Smooth muscle cell (in vitro differentiated cells): ENCODE results near the gene THRA. TPM values are rescaled to one million over a fixed set of nuclear protein-coding genes. Genes with fewer than 3 reads are reported as not detected.
A peak's percentile ranks its signal among the peaks of the same experiment; 100 is the strongest.

Experiments used
- DNase-seq: peaks from one replicate; lab custom pipeline; 2025; ENCODE audit not compliant: unreplicated experiment; lab: John Stamatoyannopoulos, UW
- H2AFZ ChIP-seq: fragments of 200-600 bp; sonication (generic); 2 replicates; pipeline ENCODE4 v1.6.0; 2016; ENCODE audit warnings: antibody characterized with exemption, low read depth, mild to moderate bottlenecking
- H3F3A ChIP-seq: fragments of 200-600 bp; sonication (generic); 2 replicates; pipeline ENCODE4 v1.6.0; 2017; ENCODE audit warnings: antibody characterized with exemption, low read depth
- H3K27ac ChIP-seq: fragments of 200-600 bp; sonication (generic); 2 replicates; pipeline ENCODE4 v1.5.1; 2016; ENCODE audit warnings: low read depth, mild to moderate bottlenecking
- H3K27me3 ChIP-seq: fragments of 200-600 bp; sonication (generic); 2 replicates; pipeline ENCODE4 v1.6.1; 2016; ENCODE audit warnings: low read depth, mild to moderate bottlenecking
- H3K36me3 ChIP-seq: fragments of 200-600 bp; sonication (generic); 2 replicates; pipeline ENCODE4 v1.5.1; 2016; ENCODE audit warnings: low read depth
- H3K4me1 ChIP-seq: fragments of 200-600 bp; sonication (generic); 2 replicates; pipeline ENCODE4 v1.5.1; 2016; ENCODE audit warnings: low read depth
- H3K4me2 ChIP-seq: fragments of 200-600 bp; sonication (generic); 2 replicates; pipeline ENCODE4 v1.6.0; 2016; ENCODE audit warnings: mild to moderate bottlenecking
- H3K4me3 ChIP-seq: fragments of 200-600 bp; sonication (generic); 2 replicates; pipeline ENCODE4 v1.5.1; 2016; ENCODE audit warnings: mild to moderate bottlenecking
- H3K79me2 ChIP-seq: fragments of 200-600 bp; sonication (generic); 2 replicates; pipeline ENCODE4 v1.6.0; 2016; ENCODE audit warnings: low read depth, mild to moderate bottlenecking
- H3K9ac ChIP-seq: fragments of 200-600 bp; sonication (generic); 2 replicates; pipeline ENCODE4 v1.6.0; 2016; ENCODE audit warnings: low read depth
- H3K9me3 ChIP-seq: fragments of 200-600 bp; sonication (generic); replicated peaks from 2 replicates; pipeline ENCODE4 v1.5.1; 2016; ENCODE audit warnings: low read depth
- H4K20me1 ChIP-seq: fragments of 200-600 bp; sonication (generic); 2 replicates; pipeline ENCODE4 v1.6.0; 2016; ENCODE audit warnings: low read depth
- WGBS: methylation state at CpG from one replicate; pipeline ENCODE4 v1.1.7; 2016; ENCODE audit warnings: low lambda C conversion rate; 5-methylcytosine and 5-hydroxymethylcytosine counted together
- polyA plus RNA-seq: library from polyadenylated mRNA; unstranded; fragments of >200 nt; fragmentation: Nextera tagmentation; extraction: Ambion mirVana; gene quantifications from 2 replicates; pipeline ENCODE4 v1.2.1, GENCODE V29; 2016
- total RNA-seq: library from RNA; depleted of rRNA; stranded (reverse); fragments of >200 nt; gene quantifications from 2 replicates; pipeline ENCODE4 v1.2.3, GENCODE V29; 2014
- TF ChIP-seq, protein P1 (sequence below): fragments of 200-600 bp; sonication (generic); IDR thresholded peaks from 2 replicates; pipeline ENCODE4 v1.5.1; 2017; ENCODE audit warnings: borderline replicate concordance, mild to moderate bottlenecking, antibody characterized with exemption; ENCODE audit not compliant: insufficient read depth, poor library complexity, severe bottlenecking

THRA gene
- total and polyA plus RNA-seq, 2 experiments from 2014 or later = 15.6 to 21.2 TPM

DNA sequence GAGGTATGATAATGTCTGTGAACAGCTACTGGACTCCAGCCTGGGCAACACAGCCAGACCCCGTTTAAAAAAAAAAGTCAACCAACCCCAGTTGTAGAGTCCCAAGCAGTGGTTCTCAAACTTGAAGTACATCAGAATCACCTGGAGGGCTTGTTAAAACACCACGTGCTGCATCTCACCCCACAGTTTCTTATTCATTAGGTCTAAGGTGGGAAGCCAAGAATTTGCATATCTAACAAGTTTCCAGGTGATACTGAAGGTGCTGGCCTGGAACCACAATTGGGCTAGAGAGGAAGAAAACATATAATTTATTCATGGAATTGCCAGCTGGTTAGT is 52.3 kb downstream of the THRA start:
- Histone ChIP-seq H3K9me3 (no peaks in the 10 kb centered on the region), H3K79me2 (peaks cover 8% of the 10 kb centered on the region), H3K36me3 (no peaks in the 10 kb centered on the region), H3K4me1 (peaks cover 34% of the 10 kb centered on the region), H3K27me3 (no peaks in the 10 kb centered on the region), H3K4me2 (no peak overlapping the region), H3K27ac (peak overlapping the region; percentile 83), H3K4me3 (no peak overlapping the region), H3K9ac (no peak overlapping the region), H3F3A (peaks cover 27% of the 10 kb centered on the region), H4K20me1 (no peaks in the 10 kb centered on the region), H2AFZ (no peak overlapping the region)
- WGBS = 77% methylated on average over 2 of the region's 2 CpGs
- no peak for DNase-seq
- TF ChIP-seq, protein P1, sequence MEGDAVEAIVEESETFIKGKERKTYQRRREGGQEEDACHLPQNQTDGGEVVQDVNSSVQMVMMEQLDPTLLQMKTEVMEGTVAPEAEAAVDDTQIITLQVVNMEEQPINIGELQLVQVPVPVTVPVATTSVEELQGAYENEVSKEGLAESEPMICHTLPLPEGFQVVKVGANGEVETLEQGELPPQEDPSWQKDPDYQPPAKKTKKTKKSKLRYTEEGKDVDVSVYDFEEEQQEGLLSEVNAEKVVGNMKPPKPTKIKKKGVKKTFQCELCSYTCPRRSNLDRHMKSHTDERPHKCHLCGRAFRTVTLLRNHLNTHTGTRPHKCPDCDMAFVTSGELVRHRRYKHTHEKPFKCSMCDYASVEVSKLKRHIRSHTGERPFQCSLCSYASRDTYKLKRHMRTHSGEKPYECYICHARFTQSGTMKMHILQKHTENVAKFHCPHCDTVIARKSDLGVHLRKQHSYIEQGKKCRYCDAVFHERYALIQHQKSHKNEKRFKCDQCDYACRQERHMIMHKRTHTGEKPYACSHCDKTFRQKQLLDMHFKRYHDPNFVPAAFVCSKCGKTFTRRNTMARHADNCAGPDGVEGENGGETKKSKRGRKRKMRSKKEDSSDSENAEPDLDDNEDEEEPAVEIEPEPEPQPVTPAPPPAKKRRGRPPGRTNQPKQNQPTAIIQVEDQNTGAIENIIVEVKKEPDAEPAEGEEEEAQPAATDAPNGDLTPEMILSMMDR = no peak

DNA sequence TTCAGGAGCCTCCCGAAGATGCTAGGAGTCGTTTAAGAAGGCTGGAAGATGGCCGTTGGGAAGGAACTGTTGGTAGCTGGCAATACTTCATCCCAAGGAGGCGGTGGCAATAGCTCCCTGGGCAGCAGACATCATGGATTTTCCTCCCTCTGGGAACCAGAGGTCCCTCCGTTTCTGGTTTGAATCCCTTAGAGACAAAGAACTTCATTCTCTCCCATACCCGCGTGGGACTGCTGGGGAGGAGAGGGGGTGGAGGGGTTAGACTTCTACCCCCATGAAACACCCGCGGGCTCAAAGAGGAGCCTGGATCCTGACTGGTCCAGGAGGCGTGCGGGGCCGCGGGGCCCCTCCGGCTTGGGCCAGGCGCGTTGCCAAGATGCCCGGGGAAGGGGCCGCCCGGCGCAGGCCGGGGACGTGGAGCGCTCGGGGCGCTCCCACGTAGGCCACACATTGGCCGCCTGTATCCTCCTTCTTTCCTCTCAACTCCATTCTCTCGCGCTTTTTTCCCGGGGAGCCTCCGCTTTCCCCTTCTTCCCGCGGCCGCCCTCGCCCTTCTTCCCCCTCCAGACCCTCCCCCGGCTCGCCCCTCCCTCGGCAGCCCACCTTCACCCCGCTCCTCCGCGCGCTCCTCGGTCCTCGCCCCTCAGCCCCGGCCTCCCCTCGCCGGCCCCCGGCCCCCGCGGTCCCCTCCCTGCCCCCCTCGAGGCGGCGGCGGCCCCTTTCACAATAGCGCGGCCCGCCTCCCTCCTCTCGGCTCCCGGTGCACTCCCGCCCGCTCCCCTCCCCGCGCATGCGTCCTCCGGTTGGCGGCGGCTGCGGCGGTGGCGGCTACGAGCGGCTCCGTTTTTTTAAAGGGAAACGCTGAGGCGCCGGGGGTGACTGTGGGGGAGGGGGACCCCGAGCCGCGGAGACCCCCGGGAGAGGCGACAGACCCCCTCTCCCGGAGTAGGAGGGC is 58.7 kb downstream of the THRA start, which contains the start of gene MSL1:
TSS of gene MSL1 (plus strand) at position 791 of the 955 bp plus-strand sequence. CDS start 642 bp downstream, outside the sequence.
- Histone ChIP-seq H3K36me3 (no peaks in the 10 kb centered on the region), H3K79me2 (peaks cover 62% of the 10 kb centered on the region), H3K27me3 (no peaks in the 10 kb centered on the region), H3K9ac (peak within 1 kb of the TSS; percentile 94), H2AFZ (peak within 1 kb of the TSS; percentile 83), H3K4me1 (peaks cover 15% of the 10 kb centered on the region), H4K20me1 (peaks cover 35% of the 10 kb centered on the region), H3K27ac (peak within 1 kb of the TSS; percentile 91), H3K4me2 (peak within 1 kb of the TSS; percentile 97), H3K4me3 (peak within 1 kb of the TSS; percentile 100), H3F3A (peaks cover 7% of the 10 kb centered on the region), H3K9me3 (no peaks in the 10 kb centered on the region)
- peak; percentile 83 for DNase-seq
- TF ChIP-seq, protein P1 = no peak
- under 1% methylated on average over 31 of the region's 82 CpGs for WGBS

DNA sequence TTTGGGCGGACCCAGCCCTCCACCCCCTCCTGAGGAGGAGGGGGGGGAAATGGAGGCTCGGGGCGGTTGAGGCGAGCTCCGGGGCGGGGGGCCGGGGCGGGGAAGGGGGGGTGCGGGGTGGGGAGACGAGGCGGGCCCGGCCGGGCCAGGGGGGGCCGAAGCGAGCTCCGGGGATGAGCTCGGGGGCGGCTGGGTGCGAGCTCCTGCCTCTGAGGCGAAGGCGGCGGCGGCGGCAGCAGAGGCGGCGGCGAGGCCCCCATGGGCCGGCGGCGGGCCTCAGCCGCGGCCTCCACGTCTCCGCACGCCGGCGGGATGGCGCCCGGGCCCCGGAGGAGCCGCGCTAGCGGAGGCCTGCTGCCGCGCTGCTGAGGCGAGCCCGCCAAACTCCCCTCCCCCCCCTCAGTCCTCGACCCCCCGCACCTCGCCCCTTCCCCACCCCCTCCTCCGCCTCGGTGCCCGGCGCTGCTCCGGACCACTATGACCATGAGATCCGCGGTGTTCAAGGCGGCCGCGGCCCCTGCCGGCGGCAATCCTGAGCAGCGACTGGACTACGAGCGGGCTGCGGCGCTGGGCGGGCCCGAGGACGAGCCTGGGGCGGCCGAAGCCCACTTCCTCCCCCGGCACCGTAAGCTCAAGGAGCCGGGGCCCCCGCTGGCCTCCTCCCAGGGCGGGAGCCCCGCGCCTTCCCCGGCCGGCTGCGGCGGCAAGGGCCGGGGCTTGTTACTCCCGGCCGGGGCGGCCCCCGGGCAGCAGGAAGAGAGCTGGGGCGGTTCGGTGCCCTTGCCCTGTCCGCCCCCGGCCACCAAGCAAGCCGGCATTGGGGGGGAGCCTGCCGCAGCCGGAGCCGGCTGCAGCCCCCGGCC is 59.6 kb downstream of the THRA start:
- Histone ChIP-seq H2AFZ (peak overlapping the region; percentile 83), H3K27me3 (no peaks in the 10 kb centered on the region), H3K4me2 (peak overlapping the region; percentile 97), H3K27ac (peak overlapping the region; percentile 91), H3K79me2 (peaks cover 71% of the 10 kb centered on the region), H3F3A (peaks cover 7% of the 10 kb centered on the region), H3K36me3 (no peaks in the 10 kb centered on the region), H4K20me1 (peaks cover 42% of the 10 kb centered on the region), H3K4me1 (peaks cover 15% of the 10 kb centered on the region), H3K9me3 (no peaks in the 10 kb centered on the region), H3K4me3 (peak overlapping the region; percentile 100), H3K9ac (peak overlapping the region; percentile 94)
- under 1% methylated on average over 37 of the region's 97 CpGs for WGBS
- DNase-seq = no peak
- TF ChIP-seq, protein P1 = peak; percentile 22
